Trophoblast cell (in vitro differentiated cells and primary cell): ENCODE measurements around the gene MED12L.
"Not testable (repeated sequence)": the region's sequence is repeated elsewhere in the genome, so short reads cannot be mapped to it uniquely, and the experiment has no call there.

ENCODE experiments used
- DNase-seq, 2 donors: peaks; one replicate each; pipeline ENCODE4 v3.0.0-alpha.2; 2016
- H2AFZ ChIP-seq: 2 replicates; pipeline ENCODE4 v1.6.1; 2013; ENCODE audit warnings: low read length, moderate library complexity, mild to moderate bottlenecking; ENCODE audit not compliant: insufficient read depth, poor library complexity
- H2AK5ac ChIP-seq: 2 replicates; pipeline ENCODE4 v1.6.1; 2013; ENCODE audit warnings: mild to moderate bottlenecking, low read length
- H2BK120ac ChIP-seq: 2 replicates; pipeline ENCODE4 v1.6.1; 2013; ENCODE audit warnings: low read length, mild to moderate bottlenecking, moderate library complexity; ENCODE audit not compliant: insufficient read depth, poor library complexity
- H2BK12ac ChIP-seq: 2 replicates; pipeline ENCODE4 v1.6.1; 2013; ENCODE audit warnings: mild to moderate bottlenecking, low read length, moderate library complexity
- H2BK5ac ChIP-seq: 2 replicates; pipeline ENCODE4 v1.6.1; 2013; ENCODE audit warnings: low read length, low read depth, moderate library complexity, mild to moderate bottlenecking; ENCODE audit not compliant: poor library complexity
- H3K14ac ChIP-seq: 2 replicates; pipeline ENCODE4 v1.6.1; 2013; ENCODE audit warnings: mild to moderate bottlenecking, low read length
- H3K18ac ChIP-seq: 2 replicates; pipeline ENCODE4 v1.6.1; 2013; ENCODE audit warnings: mild to moderate bottlenecking, low read length
- H3K23ac ChIP-seq: 2 replicates; pipeline ENCODE4 v1.6.1; 2013; ENCODE audit warnings: low read length
- H3K27ac ChIP-seq: 2 replicates; pipeline ENCODE4 v1.5.1; 2013; ENCODE audit warnings: low read depth, mild to moderate bottlenecking, inconsistent platforms, low read length, moderate library complexity
- H3K27me3 ChIP-seq: 2 replicates; pipeline ENCODE4 v1.6.1; 2013; ENCODE audit warnings: inconsistent platforms, mild to moderate bottlenecking, low read length, moderate library complexity; ENCODE audit not compliant: insufficient read depth
- H3K36me3 ChIP-seq, 2 experiments: 1 replicate in 1 of 2; 2 replicates in 1 of 2; pipeline ENCODE4 v1.6.1; 2013; ENCODE audit warnings: low read length in 2 of 2, mild to moderate bottlenecking in 2 of 2, moderate library complexity in 1 of 2; ENCODE audit not compliant: insufficient read depth in 2 of 2, control insufficient read depth in 1 of 2
- H3K4ac ChIP-seq: 2 replicates; pipeline ENCODE4 v1.6.1; 2013; ENCODE audit warnings: low read depth, mild to moderate bottlenecking, low read length, moderate library complexity
- H3K4me1 ChIP-seq, 2 experiments: 1 replicate in 1 of 2; 2 replicates in 1 of 2; pipeline ENCODE4 v1.6.1; 2013; ENCODE audit warnings: low read length in 2 of 2, mild to moderate bottlenecking in 2 of 2, moderate library complexity in 1 of 2; ENCODE audit not compliant: insufficient read depth in 2 of 2, control insufficient read depth in 1 of 2
- H3K4me2 ChIP-seq: 2 replicates; pipeline ENCODE4 v1.6.1; 2013; ENCODE audit warnings: inconsistent platforms, mild to moderate bottlenecking, low read length, moderate library complexity
- H3K4me3 ChIP-seq: 2 replicates; pipeline ENCODE4 v1.5.1; 2013; ENCODE audit warnings: mild to moderate bottlenecking, low read depth, low read length, inconsistent platforms
- H3K79me1 ChIP-seq: one replicate; pipeline ENCODE4 v1.6.1; 2013; ENCODE audit warnings: low read length
- H3K79me2 ChIP-seq: 2 replicates; pipeline ENCODE4 v1.6.1; 2013; ENCODE audit warnings: low read length, mild to moderate bottlenecking; ENCODE audit not compliant: control insufficient read depth, insufficient read depth, poor library complexity
- H3K9ac ChIP-seq: 2 replicates; pipeline ENCODE4 v1.6.1; 2013; ENCODE audit warnings: mild to moderate bottlenecking, low read length
- H3K9me3 ChIP-seq: 2 replicates; pipeline ENCODE4 v1.6.1; 2013; ENCODE audit warnings: low read depth, mild to moderate bottlenecking, control low read depth, inconsistent platforms, low read length; ENCODE audit not compliant: insufficient read depth
- H4K12ac ChIP-seq: 2 replicates; pipeline ENCODE4 v1.6.1; 2013; ENCODE audit warnings: low read depth, mild to moderate bottlenecking, low read length, moderate library complexity
- H4K8ac ChIP-seq: 2 replicates; pipeline ENCODE4 v1.6.1; 2013; ENCODE audit warnings: low read depth, mild to moderate bottlenecking, low read length, moderate library complexity
- H4K91ac ChIP-seq: one replicate; pipeline ENCODE4 v1.6.1; 2013; ENCODE audit warnings: low read depth, mild to moderate bottlenecking, low read length, moderate library complexity
- WGBS: extraction: QIAGEN DNeasy Blood & Tissue Kit; methylation state at CpG from one replicate; pipeline ENCODE4 v1.1.7; 2013; ENCODE audit warnings: missing lambda C conversion rate; ENCODE audit not compliant: insufficient read length, insufficient coverage; ENCODE audit errors: extremely low coverage; 5-methylcytosine and 5-hydroxymethylcytosine counted together

MED12L gene

DNA sequence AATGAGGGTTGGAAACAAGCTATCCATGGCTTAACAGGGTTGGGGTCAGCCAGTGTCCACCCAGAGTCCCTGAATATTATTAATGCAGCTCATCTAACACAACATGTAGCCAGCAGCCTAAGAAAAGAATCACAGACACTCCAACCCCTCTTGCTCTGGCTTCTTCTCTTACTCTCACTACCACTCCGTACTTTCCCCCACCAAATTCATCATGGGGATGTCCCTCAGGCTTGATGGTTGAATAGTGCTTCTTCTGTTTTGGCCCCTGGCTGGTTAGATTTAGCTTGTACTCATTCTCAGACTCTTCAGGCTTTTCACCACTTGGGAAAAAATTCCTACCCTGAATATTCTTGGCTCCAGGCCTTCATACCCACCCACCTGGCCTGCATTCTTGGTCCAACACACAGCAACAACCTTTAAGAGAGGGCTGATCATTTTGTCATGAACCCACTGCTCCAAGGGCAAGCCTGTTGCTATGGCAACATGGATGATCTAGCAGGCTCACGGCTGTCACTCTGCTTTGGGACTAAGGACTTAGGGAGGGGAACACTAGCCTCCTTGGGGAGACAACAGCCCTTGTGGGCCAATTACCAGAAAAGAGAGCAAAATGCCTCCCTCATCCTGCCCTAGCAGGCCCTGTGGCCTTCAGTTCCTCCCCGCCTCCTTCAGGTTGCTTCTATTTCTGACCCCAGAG lies 9.4 kb upstream of the MED12L start:
- Histone ChIP-seq H3K4me2 (no peak overlapping the region), H3K4ac (no peak overlapping the region), H3K27ac (peak overlapping the region; percentile 69), H3K18ac (no peak overlapping the region), H3K9ac (no peak overlapping the region), H3K9me3 (no peaks in the 10 kb centered on the region), H3K27me3 (no peaks in the 10 kb centered on the region), H3K4me3 (no peak overlapping the region), H4K12ac (no peak overlapping the region), H2AFZ (no peak overlapping the region), H2BK12ac (no peak overlapping the region), H3K23ac (peak overlapping the region; percentile 46), H3K4me1 (peaks cover 0 to 3% of the 10 kb centered on the region in 2 experiments), H4K8ac (no peak overlapping the region), H3K14ac (no peak overlapping the region), H3K79me2 (no peaks in the 10 kb centered on the region), H2AK5ac (no peak overlapping the region), H2BK120ac (peak overlapping the region; percentile 10), H3K36me3 (no peaks in the 10 kb centered on the region), H3K79me1 (no peaks in the 10 kb centered on the region), H4K91ac (peak overlapping the region; percentile 11), H2BK5ac (no peak overlapping the region)
- WGBS = no CpG with 5 or more reads among the region's 3 CpGs
- no peak for DNase-seq

DNA sequence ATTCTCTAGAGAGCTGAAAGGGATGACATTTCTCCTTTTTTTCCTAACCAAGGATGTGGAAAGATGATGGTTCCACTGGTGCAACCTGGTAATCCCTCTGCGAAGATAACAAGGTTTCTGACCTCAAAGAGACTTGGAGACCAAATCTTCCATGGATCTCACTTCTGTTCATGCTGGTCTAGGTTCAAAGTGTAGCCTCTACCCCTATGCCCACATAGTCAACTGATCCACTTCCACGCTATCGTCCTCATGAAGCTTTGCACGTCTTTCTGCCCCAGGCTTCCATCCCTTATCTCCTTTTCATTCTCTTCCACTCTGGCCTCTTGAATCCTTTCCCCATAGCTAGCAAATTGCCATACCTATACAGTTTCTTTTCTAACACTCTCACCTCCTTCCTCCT lies 8.8 kb upstream of the MED12L start:
- H4K12ac ChIP-seq = no peak overlapping the region
- H3K79me1 ChIP-seq = no peaks in the 10 kb centered on the region
- no peak overlapping the region for H3K27ac ChIP-seq
- H3K18ac ChIP-seq = no peak overlapping the region
- no peak overlapping the region for H3K14ac ChIP-seq
- no peaks in the 10 kb centered on the region for H3K79me2 ChIP-seq
- H4K91ac ChIP-seq = no peak overlapping the region
- H2AFZ ChIP-seq = no peak overlapping the region
- H2BK120ac ChIP-seq = no peak overlapping the region
- H2AK5ac ChIP-seq = no peak overlapping the region
- WGBS = no CpG with 5 or more reads among the region's 4 CpGs
- H3K4me1 ChIP-seq = peaks cover 0 to 3% of the 10 kb centered on the region in 2 experiments
- no peak overlapping the region for H3K4me3 ChIP-seq
- no peaks in the 10 kb centered on the region for H3K27me3 ChIP-seq
- no peak overlapping the region for H3K4me2 ChIP-seq
- no peaks in the 10 kb centered on the region for H3K9me3 ChIP-seq
- H3K9ac ChIP-seq = no peak overlapping the region
- no peak overlapping the region for H4K8ac ChIP-seq
- no peak overlapping the region for H3K23ac ChIP-seq
- H3K4ac ChIP-seq = no peak overlapping the region
- peak; percentile 90 to 97 for DNase-seq
- H2BK5ac ChIP-seq = no peak overlapping the region
- no peak overlapping the region for H2BK12ac ChIP-seq
- H3K36me3 ChIP-seq = no peaks in the 10 kb centered on the region

DNA sequence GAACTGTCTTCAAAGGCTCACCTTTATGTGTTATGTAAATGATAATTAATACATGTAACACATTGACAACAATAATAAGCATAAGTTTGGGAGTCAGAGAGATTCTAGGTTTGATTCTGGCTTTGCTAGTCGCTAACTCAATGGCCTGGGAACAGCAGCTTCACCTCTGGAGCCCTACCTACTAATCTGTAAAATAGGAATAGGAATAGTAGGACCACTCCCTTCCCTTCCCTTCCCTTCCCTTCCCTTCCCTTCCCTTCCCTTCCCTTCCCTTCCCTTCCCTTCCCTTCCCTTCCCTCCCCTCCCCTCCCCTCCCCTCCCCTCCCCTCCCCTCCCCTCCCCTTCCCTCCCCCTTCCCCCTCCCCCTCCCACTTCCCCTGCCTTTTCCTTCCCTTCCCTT lies 4.4 kb upstream of the MED12L start:
- H3K9me3 ChIP-seq, H3K4me3 ChIP-seq: not testable (repeated sequence)
- no CpG with 5 or more reads among the region's 1 CpG for WGBS

DNA sequence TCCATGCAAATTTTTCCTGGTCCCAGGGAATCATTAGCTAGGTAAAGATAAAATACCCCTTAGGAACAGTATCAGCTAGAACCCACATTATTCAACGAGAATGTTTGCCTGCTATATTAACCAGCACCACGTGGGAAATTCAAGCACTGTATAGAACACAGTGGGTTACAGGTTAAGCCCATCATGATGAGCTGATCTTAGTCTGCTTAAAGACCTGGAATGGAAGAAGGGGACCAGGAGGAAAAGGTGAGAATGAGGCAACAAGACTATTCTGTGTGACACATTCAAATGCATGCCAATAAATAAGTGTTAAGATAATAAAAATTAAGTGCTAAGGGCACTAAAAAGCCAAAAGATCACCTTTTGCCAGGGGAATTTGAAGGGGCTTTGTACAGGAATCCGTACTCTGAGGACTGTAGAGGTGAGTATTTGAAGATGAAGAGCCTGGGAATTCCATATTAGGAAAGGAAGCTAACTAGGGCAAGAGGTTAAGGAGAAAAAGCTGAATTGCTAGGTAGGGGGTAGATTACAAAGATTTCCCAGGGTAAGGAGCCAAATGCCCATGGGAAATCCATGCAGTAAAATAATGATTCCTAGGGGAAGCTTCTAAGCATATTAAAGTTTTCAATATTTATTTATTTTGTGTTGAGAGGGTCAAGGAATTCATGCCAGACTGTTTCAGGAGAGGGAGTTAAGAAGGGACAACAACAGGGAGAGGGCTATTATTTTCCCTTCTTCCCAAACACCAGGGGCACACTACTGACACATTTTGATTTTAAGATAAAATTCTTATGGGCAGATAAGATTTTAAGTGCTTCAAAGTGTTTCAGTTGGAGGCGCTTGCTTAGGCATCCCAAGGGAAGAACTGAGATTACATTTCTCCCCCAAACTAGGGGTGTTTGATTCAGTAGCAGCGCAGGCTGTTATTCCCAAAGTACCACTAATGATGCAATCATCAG lies 2.3 kb upstream of the MED12L start:
- no CpG with 5 or more reads among the region's 5 CpGs for WGBS
- H4K8ac ChIP-seq = no peak overlapping the region
- H3K4me3 ChIP-seq = no peak overlapping the region

More for the DNA sequence above, 4.4 kb upstream of the MED12L start:
- H2AK5ac ChIP-seq, H3K27ac ChIP-seq, H3K23ac ChIP-seq, H2BK5ac ChIP-seq, H4K91ac ChIP-seq, H3K14ac ChIP-seq, H3K4me2 ChIP-seq, H3K18ac ChIP-seq, H3K4ac ChIP-seq, H3K36me3 ChIP-seq, H3K27me3 ChIP-seq, DNase-seq, H2BK12ac ChIP-seq, H4K12ac ChIP-seq, H2AFZ ChIP-seq, H4K8ac ChIP-seq, H3K9ac ChIP-seq, H2BK120ac ChIP-seq: not testable (repeated sequence)
- Histone ChIP-seq H3K79me2 (peaks cover 12% of the 10 kb centered on the region), H3K79me1 (peaks cover 16% of the 10 kb centered on the region), H3K4me1 (peaks cover 7 to 16% of the 10 kb centered on the region in 2 experiments)

More for the DNA sequence above, 2.3 kb upstream of the MED12L start:
- no peak overlapping the region for H3K23ac ChIP-seq
- peaks cover 21% of the 10 kb centered on the region for H3K79me2 ChIP-seq
- no peak overlapping the region for H4K91ac ChIP-seq
- H3K4me2 ChIP-seq = no peak overlapping the region
- H3K27me3 ChIP-seq = no peaks in the 10 kb centered on the region
- no peak overlapping the region for H2AK5ac ChIP-seq
- H2BK5ac ChIP-seq = peak overlapping the region; percentile 21
- H2AFZ ChIP-seq = no peak overlapping the region
- H2BK120ac ChIP-seq = peak overlapping the region; percentile 25
- peaks cover 24% of the 10 kb centered on the region for H3K79me1 ChIP-seq
- H3K4me1 ChIP-seq = peaks cover 7 to 14% of the 10 kb centered on the region in 2 experiments
- H3K36me3 ChIP-seq = no peaks in the 10 kb centered on the region
- no peak for DNase-seq
- H3K14ac ChIP-seq = peak overlapping the region; percentile 13
- H4K12ac ChIP-seq = no peak overlapping the region
- H3K18ac ChIP-seq = no peak overlapping the region
- peak overlapping the region; percentile 40 for H3K27ac ChIP-seq
- H3K4ac ChIP-seq = no peak overlapping the region
- no peak overlapping the region for H2BK12ac ChIP-seq
- no peaks in the 10 kb centered on the region for H3K9me3 ChIP-seq
- no peak overlapping the region for H3K9ac ChIP-seq
